ENCODE data around the gene EHD4.

EHD4 gene

DNA sequence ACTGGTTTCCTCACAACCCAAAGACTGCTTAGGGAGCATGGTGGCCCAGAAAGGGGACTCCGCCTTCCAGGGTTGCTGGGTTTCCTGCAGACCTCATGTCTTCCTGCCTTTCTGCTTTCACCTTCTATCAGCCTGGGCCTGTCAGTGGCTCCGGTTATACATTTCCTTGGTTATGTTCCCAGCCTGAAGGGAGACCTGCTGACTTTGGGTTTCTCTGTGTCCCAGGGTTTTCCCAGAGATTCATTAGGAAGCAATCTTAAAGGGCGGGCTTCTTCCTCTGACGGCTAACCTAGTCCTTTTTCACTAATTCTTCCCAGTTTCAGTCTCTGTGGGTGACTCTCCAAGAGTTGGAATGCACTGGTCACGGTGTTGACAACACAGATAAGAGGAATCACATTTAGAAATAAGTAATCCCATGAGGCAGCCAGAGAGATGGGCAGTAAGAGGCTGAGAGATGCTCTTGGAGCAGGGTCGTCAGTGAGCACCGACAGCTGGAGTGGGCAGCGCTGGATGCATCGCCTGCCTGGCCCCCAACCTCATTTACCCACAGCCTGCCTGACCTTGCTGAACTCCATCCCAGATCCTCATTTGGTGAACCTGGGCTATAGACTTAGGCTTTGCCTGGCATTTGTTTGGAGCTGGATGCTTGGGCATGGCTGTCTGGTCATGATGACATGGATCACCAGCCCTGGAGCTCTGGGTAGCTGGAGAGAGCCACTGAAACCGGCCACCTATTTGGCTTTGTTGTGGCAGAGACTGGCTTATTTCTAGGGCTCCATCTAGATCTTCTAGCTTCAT, 10.0 kb upstream of the EHD4 start:
- no peak for TF ChIP-seq JUND (IDR thresholded peaks at IDR 0.05; ENCODE audit: low read depth)
- no peak for DNase-seq (ENCODE audit: low read depth in 1 of 2, low spot score in 1 of 2)
- in situ Hi-C loops (cut with HindIII; ENCODE audit: low pct_unique_long_range_greater_than_20kb, low sequenced_read_pairs): no loop called here

DNA sequence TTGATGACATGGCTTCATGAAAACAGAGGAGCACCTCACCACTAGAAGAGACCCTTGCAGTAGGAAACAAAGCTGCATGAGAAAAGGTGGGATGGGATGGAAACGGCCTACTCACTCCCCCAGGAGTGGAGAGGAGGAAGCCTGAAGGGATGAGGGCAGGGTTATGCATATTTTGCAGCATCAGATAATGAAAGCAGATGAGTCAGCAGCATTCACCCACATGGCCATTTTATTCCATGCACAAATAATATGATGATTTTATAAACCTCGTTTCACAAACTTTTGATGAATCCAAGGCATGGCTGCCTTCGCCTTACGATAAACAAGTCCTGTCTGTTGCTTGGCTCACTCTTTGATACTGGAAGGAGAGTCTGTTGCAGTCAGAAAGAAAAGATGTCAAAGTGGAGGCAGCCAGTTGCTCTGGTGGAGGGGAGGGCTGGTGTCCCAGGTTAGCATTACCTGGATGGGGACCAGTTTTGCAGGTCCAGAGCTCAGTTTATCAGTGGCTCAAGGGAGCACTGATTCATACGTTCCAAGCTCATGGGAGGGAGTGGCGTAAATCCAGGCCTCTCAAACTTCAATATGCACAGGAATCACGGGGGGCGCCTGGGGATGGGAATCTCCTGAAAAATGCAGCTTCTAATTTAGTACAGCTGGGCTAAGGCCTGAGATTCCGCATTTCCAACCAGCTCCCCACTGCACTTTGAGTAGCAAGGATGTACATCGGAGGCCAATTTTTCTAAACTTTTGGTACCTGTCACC, 9.2 kb upstream of the EHD4 start:
- in situ Hi-C loops (cut with HindIII; ENCODE audit: low pct_unique_long_range_greater_than_20kb, low sequenced_read_pairs): no loop called here
- no peak for TF ChIP-seq JUND (IDR thresholded peaks at IDR 0.05; ENCODE audit: low read depth)
- no peak for DNase-seq (ENCODE audit: low read depth in 1 of 2, low spot score in 1 of 2)

- in situ Hi-C loops (cut with HindIII; ENCODE audit: low pct_unique_long_range_greater_than_20kb, low sequenced_read_pairs): no loop called here
- no peak for DNase-seq (ENCODE audit: low read depth in 1 of 2, low spot score in 1 of 2)
- TF ChIP-seq JUND (IDR thresholded peaks at IDR 0.05; ENCODE audit: low read depth): no peak
Observed at GRCh38 chr15:41980654-41981323, 8.4 kb upstream of the EHD4 start.

DNA sequence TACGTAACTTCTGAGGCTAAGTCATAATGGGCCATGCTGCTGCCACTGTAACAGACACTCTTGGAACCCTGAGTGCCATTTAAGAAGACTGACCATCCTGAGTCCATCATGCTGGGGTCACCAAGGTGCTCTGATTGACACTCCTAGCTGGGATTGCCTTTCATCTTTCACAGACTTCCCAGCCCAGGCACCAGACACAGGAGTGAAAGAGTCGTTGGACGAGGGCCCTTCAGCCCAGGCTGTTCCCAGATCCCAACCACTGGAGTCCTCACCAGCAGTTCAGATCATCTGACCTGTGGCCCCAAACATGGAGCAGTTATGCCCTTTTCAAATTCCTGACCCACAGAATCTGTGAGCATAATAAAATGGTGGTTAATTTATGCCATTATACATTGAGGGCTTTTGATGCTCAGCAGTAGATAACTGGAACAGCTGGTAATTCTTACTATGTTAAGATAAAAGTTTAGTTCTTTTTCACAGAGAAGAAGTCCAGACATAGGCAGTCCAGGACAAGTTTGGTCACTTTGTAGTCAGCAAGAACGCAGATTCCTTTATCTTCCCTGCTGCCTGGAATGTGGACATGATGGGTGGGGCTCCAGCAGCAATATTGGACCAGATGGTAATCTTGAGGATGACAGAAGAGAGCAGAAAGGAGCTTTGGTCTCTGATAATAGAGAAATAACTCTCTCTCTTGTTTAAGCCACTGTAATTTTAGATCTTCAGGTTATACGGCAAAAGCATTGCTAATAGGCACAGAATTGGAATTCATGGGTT, 7.3 kb upstream of the EHD4 start:
- in situ Hi-C loops (cut with HindIII; ENCODE audit: low pct_unique_long_range_greater_than_20kb, low sequenced_read_pairs): no loop called here
- DNase-seq (ENCODE audit: low read depth in 1 of 2, low spot score in 1 of 2): no peak
- TF ChIP-seq JUND (IDR thresholded peaks at IDR 0.05; ENCODE audit: low read depth): no peak

- no peak for TF ChIP-seq JUND (IDR thresholded peaks at IDR 0.05; ENCODE audit: low read depth)
- DNase-seq (ENCODE audit: low read depth in 1 of 2, low spot score in 1 of 2): no peak
- in situ Hi-C loops (cut with HindIII; ENCODE audit: low pct_unique_long_range_greater_than_20kb, low sequenced_read_pairs): no loop called here
Observed at GRCh38 chr15:41978534-41978933, 6.2 kb upstream of the EHD4 start.

DNA sequence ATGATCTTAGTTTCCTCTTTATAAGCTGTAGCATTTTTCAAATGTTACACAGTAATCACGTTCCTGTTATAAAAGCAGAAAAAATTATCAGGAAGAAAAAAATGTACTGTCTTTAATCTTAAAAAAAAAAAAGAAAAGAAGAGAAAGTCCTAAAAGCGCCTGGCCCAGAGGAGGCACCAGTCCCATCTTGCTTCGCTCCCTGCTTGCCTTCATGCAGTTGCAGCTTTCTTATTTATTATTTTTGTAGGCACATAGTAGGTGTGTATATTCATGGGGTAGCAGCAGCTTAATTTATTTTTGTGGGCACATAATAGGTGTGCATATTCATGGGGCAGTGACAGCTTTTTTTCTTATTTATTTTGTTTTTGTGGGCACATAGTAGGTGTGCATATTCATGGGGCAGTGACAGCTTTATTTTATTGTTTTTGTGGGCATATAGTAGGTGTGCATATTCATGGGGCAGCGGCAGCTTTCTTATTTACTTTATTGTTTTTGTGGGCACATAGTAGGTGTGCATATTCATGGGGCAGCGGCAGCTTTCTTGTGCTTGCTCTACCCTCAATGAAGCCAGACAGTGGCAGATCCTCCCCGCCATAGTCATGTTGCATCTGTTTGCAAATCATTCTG, 5.5 kb upstream of the EHD4 start:
- in situ Hi-C loops (cut with HindIII; ENCODE audit: low pct_unique_long_range_greater_than_20kb, low sequenced_read_pairs): no loop called here
- TF ChIP-seq JUND (IDR thresholded peaks at IDR 0.05; ENCODE audit: low read depth): no peak
- no peak for DNase-seq (ENCODE audit: low read depth in 1 of 2, low spot score in 1 of 2)

DNA sequence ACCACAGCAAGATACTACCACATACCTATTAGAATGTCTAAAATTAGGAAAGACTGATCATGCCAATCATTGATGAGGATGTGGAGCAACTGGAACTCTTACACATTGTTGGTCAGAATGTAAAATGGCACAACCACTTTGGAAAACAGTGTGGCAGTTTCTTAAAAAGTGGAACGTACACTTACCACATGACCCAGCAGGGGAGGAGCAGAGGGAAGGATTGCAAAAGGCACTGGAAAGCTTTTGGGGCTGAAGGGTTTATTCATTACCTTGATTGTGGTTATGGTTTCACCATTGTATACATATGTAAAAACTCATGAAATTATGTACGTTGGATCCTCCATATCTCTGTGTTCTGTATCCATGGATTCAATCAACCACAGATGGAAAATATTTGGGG, 3.3 kb upstream of the EHD4 start:
- no peak for DNase-seq (ENCODE audit: low read depth in 1 of 2, low spot score in 1 of 2)
- no peak for TF ChIP-seq JUND (IDR thresholded peaks at IDR 0.05; ENCODE audit: low read depth)
- in situ Hi-C loops (cut with HindIII; ENCODE audit: low pct_unique_long_range_greater_than_20kb, low sequenced_read_pairs): no loop called here

GRCh38 chr15:41974041-41974440, 1.7 kb upstream of the EHD4 start:
- no peak for TF ChIP-seq JUND (IDR thresholded peaks at IDR 0.05; ENCODE audit: low read depth)
- no peak for DNase-seq (ENCODE audit: low read depth in 1 of 2, low spot score in 1 of 2)
- in situ Hi-C loops (cut with HindIII; ENCODE audit: low pct_unique_long_range_greater_than_20kb, low sequenced_read_pairs): no loop called here

GRCh38 chr15:41971895-41972252, 483 bp downstream of the EHD4 start:
- TF ChIP-seq JUND (IDR thresholded peaks at IDR 0.05; ENCODE audit: low read depth): no peak
- DNase-seq (ENCODE audit: low read depth in 1 of 2, low spot score in 1 of 2): peak in 1 of 2 experiments; percentile 32
- in situ Hi-C loops (cut with HindIII; ENCODE audit: low pct_unique_long_range_greater_than_20kb, low sequenced_read_pairs): no loop called here

DNA sequence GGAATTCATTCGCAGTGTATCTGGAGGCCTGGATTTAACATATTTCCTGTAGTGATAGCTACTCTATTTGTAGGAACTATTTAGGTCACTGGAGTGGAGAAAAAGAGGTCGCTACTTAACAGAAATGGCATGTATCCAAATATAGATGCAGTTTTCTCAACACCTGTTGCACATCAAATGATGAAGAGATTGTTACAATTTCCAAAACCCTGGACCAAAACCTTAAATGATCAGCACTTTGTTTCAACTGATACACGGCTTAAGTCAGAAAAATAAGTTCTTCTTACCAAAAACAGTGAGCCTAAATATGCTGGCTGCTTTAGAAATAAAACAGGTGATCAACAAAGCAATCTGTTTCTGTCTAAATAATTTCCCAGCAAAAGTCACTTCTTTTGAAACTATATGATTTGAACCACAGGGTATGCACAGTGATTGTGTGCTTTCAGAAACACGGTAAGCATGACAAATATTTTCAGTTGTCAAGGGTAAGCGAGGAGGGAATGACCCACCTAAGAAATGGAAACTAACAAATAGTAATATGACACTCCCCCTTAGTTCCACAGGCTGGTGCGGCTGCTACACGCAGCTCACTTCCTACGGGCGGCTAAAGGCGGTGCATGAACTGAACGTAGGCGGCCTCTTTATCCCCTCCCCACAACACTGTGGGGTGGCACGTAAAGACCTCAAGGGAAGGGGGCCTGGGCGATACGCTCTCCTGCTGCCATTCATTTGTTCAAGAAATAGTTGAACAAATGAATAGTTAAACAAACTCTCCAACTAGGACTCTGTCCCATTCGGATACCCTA, 1.1 kb downstream of the EHD4 start:
- TF ChIP-seq JUND (IDR thresholded peaks at IDR 0.05; ENCODE audit: low read depth): no peak
- in situ Hi-C loops (cut with HindIII; ENCODE audit: low pct_unique_long_range_greater_than_20kb, low sequenced_read_pairs): no loop called here
- DNase-seq (ENCODE audit: low read depth in 1 of 2, low spot score in 1 of 2): peak; percentile 47 to 69

DNA sequence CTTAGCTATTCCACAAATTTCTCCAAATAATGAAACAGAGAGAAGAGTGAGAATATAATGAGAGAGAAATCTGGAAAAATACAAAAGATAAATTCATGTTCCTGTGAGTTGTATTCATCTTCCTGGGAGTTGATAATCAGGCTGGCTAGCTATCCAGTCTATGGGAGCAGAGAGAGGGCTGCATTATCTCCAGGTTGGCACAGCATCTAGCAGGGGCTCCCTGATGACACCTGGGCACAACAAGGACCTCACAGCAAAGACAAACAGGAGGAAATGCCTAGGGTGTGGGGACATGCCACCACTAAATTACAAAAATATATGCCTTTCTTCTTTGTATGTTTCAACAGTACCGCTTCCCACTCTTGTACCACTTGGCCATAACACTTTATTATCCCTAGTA, 1.9 kb downstream of the EHD4 start:
- in situ Hi-C loops (cut with HindIII; ENCODE audit: low pct_unique_long_range_greater_than_20kb, low sequenced_read_pairs): no loop called here
- TF ChIP-seq JUND (IDR thresholded peaks at IDR 0.05; ENCODE audit: low read depth): no peak
- no peak for DNase-seq (ENCODE audit: low read depth in 1 of 2, low spot score in 1 of 2)

Measured in T47D (cell line).